PFSK-1 (cell line): ENCODE measurements around the gene KRTAP1-5.

Experiments used
- FOXP2 ChIP-seq: optimal IDR thresholded peaks from 2 replicates; pipeline ENCODE3; 2011; ENCODE audit warnings: borderline replicate concordance, control low read depth, inconsistent platforms; ENCODE audit not compliant: insufficient read depth; ENCODE audit errors: extremely low read length, extremely low read depth
- POLR2AphosphoS5 ChIP-seq: IDR thresholded peaks from 2 replicates; pipeline ENCODE4 v1.6.1; 2012; ENCODE audit warnings: low read depth, mild to moderate bottlenecking, control low read depth, low read length, moderate library complexity
- SIN3A ChIP-seq: IDR thresholded peaks from 2 replicates; pipeline ENCODE4 v1.6.1; 2012; ENCODE audit warnings: mild to moderate bottlenecking, low read length, moderate library complexity, borderline replicate concordance; ENCODE audit not compliant: insufficient read depth
- TAF1 ChIP-seq: IDR thresholded peaks from 2 replicates; pipeline ENCODE4 v1.6.1; 2012; ENCODE audit warnings: low read length, control low read depth, borderline replicate concordance; ENCODE audit not compliant: insufficient read depth
- TF ChIP-seq, protein P1 (sequence below), 2 experiments: IDR thresholded peaks; 2 replicates each; pipeline versions ENCODE4 v1.6.1 to v1.8.0; 2011 to 2012; ENCODE audit warnings: low read depth in 2 of 2, low read length in 2 of 2, control low read depth in 1 of 2, inconsistent platforms in 1 of 2, mild to moderate bottlenecking in 1 of 2, moderate library complexity in 1 of 2; ENCODE audit not compliant: insufficient read depth in 1 of 2

KRTAP1-5 gene

DNA sequence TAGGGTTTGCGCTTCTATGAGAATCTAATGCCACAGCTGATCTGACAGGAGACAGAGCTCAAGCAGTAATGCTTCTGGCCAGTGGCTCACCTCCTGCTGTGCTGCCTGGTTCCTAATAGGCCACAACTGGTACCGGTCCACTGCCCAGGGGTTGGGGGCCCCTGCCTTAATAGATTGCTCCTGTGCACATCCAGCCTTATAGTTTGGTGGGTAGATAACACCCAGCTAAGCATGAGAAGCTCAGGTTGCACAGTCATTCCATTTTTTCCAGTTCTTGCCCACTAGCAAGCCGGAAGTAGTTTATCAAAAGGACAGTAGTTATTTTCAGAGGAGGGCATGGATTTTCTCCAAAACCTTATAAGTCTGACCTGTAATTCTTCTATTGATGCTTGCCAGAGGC lies 7.6 kb downstream of the KRTAP1-5 start:
- TF ChIP-seq SIN3A (no peak), TAF1 (no peak), FOXP2 (no peak), POLR2AphosphoS5 (no peak)
- TF ChIP-seq, protein P1, sequence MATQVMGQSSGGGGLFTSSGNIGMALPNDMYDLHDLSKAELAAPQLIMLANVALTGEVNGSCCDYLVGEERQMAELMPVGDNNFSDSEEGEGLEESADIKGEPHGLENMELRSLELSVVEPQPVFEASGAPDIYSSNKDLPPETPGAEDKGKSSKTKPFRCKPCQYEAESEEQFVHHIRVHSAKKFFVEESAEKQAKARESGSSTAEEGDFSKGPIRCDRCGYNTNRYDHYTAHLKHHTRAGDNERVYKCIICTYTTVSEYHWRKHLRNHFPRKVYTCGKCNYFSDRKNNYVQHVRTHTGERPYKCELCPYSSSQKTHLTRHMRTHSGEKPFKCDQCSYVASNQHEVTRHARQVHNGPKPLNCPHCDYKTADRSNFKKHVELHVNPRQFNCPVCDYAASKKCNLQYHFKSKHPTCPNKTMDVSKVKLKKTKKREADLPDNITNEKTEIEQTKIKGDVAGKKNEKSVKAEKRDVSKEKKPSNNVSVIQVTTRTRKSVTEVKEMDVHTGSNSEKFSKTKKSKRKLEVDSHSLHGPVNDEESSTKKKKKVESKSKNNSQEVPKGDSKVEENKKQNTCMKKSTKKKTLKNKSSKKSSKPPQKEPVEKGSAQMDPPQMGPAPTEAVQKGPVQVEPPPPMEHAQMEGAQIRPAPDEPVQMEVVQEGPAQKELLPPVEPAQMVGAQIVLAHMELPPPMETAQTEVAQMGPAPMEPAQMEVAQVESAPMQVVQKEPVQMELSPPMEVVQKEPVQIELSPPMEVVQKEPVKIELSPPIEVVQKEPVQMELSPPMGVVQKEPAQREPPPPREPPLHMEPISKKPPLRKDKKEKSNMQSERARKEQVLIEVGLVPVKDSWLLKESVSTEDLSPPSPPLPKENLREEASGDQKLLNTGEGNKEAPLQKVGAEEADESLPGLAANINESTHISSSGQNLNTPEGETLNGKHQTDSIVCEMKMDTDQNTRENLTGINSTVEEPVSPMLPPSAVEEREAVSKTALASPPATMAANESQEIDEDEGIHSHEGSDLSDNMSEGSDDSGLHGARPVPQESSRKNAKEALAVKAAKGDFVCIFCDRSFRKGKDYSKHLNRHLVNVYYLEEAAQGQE (IDR thresholded peaks at IDR 0.05; ENCODE audit: insufficient read depth in 1 of 2, low read depth in 2 of 2, low read length in 2 of 2), result no peak

DNA sequence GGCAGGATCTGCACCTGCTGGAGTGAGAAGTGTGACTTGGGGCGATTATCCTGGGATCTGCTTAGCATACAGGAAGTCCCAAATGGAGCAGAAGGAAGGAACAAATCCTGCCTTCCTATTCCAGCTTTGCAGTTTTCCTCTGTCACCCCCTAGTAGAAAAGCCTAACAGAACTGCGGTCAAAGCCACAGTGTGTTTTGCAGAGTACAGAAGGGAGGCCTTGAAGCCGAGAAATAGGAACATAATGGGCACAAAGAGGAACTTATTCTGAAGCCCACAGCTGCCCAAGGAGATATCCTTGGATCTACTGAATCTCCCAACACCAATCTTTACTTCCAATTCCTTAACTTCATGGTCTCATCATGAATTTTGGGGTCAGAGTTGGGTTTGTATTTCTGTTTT lies 8.5 kb downstream of the KRTAP1-5 start:
- no peak for TF ChIP-seq SIN3A
- TF ChIP-seq, protein P1 (IDR thresholded peaks at IDR 0.05; ENCODE audit: insufficient read depth in 1 of 2, low read depth in 2 of 2, low read length in 2 of 2), result no peak
- TF ChIP-seq POLR2AphosphoS5, result no peak
- no peak for TF ChIP-seq TAF1
- TF ChIP-seq FOXP2, result no peak

DNA sequence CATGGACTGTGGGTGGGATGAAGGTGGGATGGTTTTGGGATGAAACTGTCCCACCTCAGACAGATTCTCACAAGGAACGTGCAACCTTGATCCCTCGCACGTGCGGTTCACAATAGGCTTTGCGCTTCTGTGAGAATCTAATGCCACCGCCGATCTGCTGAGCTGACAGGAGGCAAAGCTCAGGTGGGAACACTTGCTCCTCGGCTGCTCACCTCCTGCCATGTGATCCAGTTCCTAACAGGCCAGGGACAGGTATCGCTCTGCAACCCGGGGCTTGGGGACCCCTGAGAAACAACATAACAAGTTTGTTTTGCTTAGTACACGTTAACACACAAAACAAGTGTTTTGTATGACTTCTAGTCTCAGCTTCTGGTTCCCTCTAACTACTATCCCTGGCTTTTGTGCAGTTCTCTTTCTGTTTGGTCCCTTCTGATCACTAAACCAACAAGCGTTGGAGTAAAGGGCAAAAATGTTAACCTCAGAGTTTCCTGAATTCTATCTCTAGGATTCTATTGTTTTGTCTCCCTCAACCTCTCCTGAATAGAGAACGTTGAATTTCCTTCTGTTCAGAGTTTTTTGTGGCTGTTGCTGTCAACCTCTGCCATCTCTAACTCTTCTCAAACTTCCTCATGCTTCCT lies 10.3 kb downstream of the KRTAP1-5 start:
- TF ChIP-seq SIN3A, result no peak
- TF ChIP-seq TAF1, result no peak
- TF ChIP-seq FOXP2, result no peak
- TF ChIP-seq POLR2AphosphoS5, result no peak
- TF ChIP-seq, protein P1 (IDR thresholded peaks at IDR 0.05; ENCODE audit: insufficient read depth in 1 of 2, low read depth in 2 of 2, low read length in 2 of 2), result no peak

DNA sequence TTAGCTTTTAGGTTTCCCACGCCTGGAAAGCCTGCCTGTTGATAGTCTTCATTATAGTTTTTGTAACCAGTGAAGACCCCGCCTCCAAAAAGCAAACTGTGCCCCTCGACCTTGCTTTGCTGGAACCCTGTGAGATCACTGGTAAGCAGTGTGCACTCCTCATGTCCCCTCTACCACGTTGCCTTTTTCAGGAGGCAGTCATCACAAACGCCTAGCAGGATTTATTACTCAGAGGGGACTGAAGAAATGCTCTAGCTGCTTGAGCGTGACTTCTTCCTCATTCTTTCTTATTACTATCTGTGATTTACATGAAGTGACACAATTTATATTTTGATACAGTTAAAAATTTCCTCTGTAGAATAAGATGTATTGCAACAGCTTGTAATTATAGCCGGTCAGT lies 11.6 kb downstream of the KRTAP1-5 start:
- no peak for TF ChIP-seq SIN3A
- TF ChIP-seq, protein P1 (IDR thresholded peaks at IDR 0.05; ENCODE audit: insufficient read depth in 1 of 2, low read depth in 2 of 2, low read length in 2 of 2), result no peak
- TF ChIP-seq POLR2AphosphoS5, result no peak
- no peak for TF ChIP-seq FOXP2
- TF ChIP-seq TAF1, result no peak

DNA sequence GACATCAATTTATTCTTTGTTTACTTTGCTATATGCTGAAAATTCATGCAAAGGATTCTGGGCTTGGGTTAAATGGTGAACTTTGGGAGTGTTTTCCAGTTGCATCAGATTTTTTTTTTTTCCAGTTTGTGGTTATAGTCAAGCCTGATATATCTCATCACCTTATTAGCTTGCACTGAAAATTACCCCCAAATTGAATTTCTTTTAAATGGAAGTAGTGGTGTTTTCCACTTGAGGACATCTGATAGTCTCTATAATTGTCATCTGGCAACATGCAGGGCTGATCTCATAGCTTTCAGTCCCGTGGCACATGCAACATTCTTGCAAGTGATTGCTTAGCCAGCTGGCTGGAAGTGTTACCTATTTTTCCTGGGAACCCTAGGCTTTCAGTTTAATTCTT lies 13.4 kb downstream of the KRTAP1-5 start:
- TF ChIP-seq, protein P1 (IDR thresholded peaks at IDR 0.05; ENCODE audit: insufficient read depth in 1 of 2, low read depth in 2 of 2, low read length in 2 of 2), result no peak
- TF ChIP-seq FOXP2, result no peak
- TF ChIP-seq SIN3A, result no peak
- no peak for TF ChIP-seq POLR2AphosphoS5
- TF ChIP-seq TAF1, result no peak
